IMR-90 (cell line): ENCODE measurements around the gene SLCO6A1. TPM values are rescaled to one million over a fixed set of nuclear protein-coding genes. Genes with fewer than 3 reads are reported as not detected.

Experiments
- ATAC-seq: fragments of 200-7000 bp; cut with Tn5 transposase; 2 replicates; pipeline ENCODE4 v1.9.1; 2020; ENCODE audit warnings: low read depth, mild to moderate bottlenecking, moderate library complexity
- BruUV-seq: library from RNA; stranded (reverse); fragments of 400-500 nt; replicated peaks from 2 replicates; lab custom pipeline; 2021; lab: Mats Ljungman, UMichigan
- CTCF ChIA-PET: fragments of 300-600 bp; formaldehyde crosslinking; extraction: SDS; loops from one replicate; lab custom pipeline; 2021; ENCODE audit warnings: antibody characterized with exemption; lab: Yijun Ruan, JAX
- POLR2A ChIA-PET: fragments of 300-600 bp; sonication (Branson Sonifier 250); formaldehyde crosslinking; loops from one replicate; lab custom pipeline; 2022; ENCODE audit warnings: antibody characterized with exemption; ENCODE audit not compliant: unreplicated experiment; lab: Charles Lee
- DNase-seq: peaks from one replicate; pipeline ENCODE4 v3.0.0; 2013
- H2AFZ ChIP-seq: replicated peaks from 2 replicates; pipeline ENCODE3; 2013; ENCODE audit warnings: low read length, mild to moderate bottlenecking; ENCODE audit not compliant: poor library complexity
- H2AK5ac ChIP-seq: 2 replicates; pipeline ENCODE4 v1.6.1; 2013; ENCODE audit warnings: low read depth, low read length, inconsistent platforms
- H2AK9ac ChIP-seq: replicated peaks from 2 replicates; pipeline ENCODE3; 2013; ENCODE audit warnings: mild to moderate bottlenecking, low read depth, low read length, moderate library complexity; ENCODE audit not compliant: poor library complexity
- H2BK120ac ChIP-seq: 2 replicates; pipeline ENCODE4 v1.6.1; 2013; ENCODE audit warnings: low read depth, low read length, inconsistent platforms
- H2BK15ac ChIP-seq: 3 replicates; pipeline ENCODE4 v1.6.1; 2013; ENCODE audit warnings: low read depth, low read length, inconsistent platforms
- H2BK20ac ChIP-seq: 2 replicates; pipeline ENCODE4 v1.6.1; 2013; ENCODE audit warnings: low read depth, mild to moderate bottlenecking, inconsistent platforms, low read length, moderate library complexity
- H2BK5ac ChIP-seq: 2 replicates; pipeline ENCODE4 v1.6.1; 2013; ENCODE audit warnings: mild to moderate bottlenecking, low read depth, low read length, inconsistent platforms; ENCODE audit not compliant: poor library complexity, severe bottlenecking
- H3K14ac ChIP-seq: replicated peaks from 2 replicates; pipeline ENCODE4 v1.6.1; 2013; ENCODE audit warnings: low read depth, low read length, inconsistent platforms
- H3K18ac ChIP-seq: 2 replicates; pipeline ENCODE4 v1.6.1; 2013; ENCODE audit warnings: low read depth, low read length, control low read depth
- H3K23ac ChIP-seq: 2 replicates; pipeline ENCODE4 v1.6.1; 2013; ENCODE audit warnings: low read depth, low read length, inconsistent platforms
- H3K27ac ChIP-seq: 2 replicates; pipeline ENCODE4 v1.5.1; 2013; ENCODE audit warnings: mild to moderate bottlenecking, control low read depth, low read length; ENCODE audit not compliant: insufficient read depth
- H3K27me3 ChIP-seq: 2 replicates; pipeline ENCODE4 v1.6.1; 2013; ENCODE audit warnings: low read length; ENCODE audit not compliant: control insufficient read depth, insufficient read depth
- H3K36me3 ChIP-seq: 2 replicates; pipeline ENCODE4 v1.6.1; 2013; ENCODE audit warnings: low read length, mixed read lengths; ENCODE audit not compliant: control insufficient read depth, insufficient read depth
- H3K4ac ChIP-seq: 2 replicates; pipeline ENCODE4 v1.6.1; 2013; ENCODE audit warnings: low read depth, low read length, inconsistent platforms
- H3K4me1 ChIP-seq: 2 replicates; pipeline ENCODE4 v1.6.1; 2013; ENCODE audit warnings: low read length, mixed read lengths; ENCODE audit not compliant: control insufficient read depth, insufficient read depth
- H3K4me2 ChIP-seq: 2 replicates; pipeline ENCODE4 v1.6.1; 2013; ENCODE audit warnings: low read depth, mild to moderate bottlenecking, control low read depth, low read length, moderate library complexity
- H3K4me3 ChIP-seq: 2 replicates; pipeline ENCODE4 v1.5.1; 2013; ENCODE audit warnings: low read depth, mild to moderate bottlenecking, control low read depth, low read length, moderate library complexity; ENCODE audit not compliant: insufficient read depth
- H3K56ac ChIP-seq: 2 replicates; pipeline ENCODE4 v1.6.1; 2013; ENCODE audit warnings: low read length, inconsistent platforms; ENCODE audit not compliant: insufficient read depth; ENCODE audit errors: extremely low read depth
- H3K79me1 ChIP-seq, 2 experiments: 2 replicates each; pipeline ENCODE4 v1.6.1; 2013; ENCODE audit warnings: low read length in 2 of 2, inconsistent platforms in 1 of 2, low read depth in 1 of 2
- H3K9ac ChIP-seq: 2 replicates; pipeline ENCODE4 v1.6.1; 2013; ENCODE audit warnings: low read depth, low read length, control low read depth
- H3K9me1 ChIP-seq: 2 replicates; pipeline ENCODE4 v1.6.1; 2013; ENCODE audit warnings: low read length, inconsistent platforms; ENCODE audit not compliant: insufficient read depth
- H3K9me3 ChIP-seq: 2 replicates; pipeline ENCODE4 v1.6.1; 2013; ENCODE audit warnings: low read length; ENCODE audit not compliant: control insufficient read depth, insufficient read depth
- H4K20me1 ChIP-seq: 2 replicates; pipeline ENCODE4 v1.6.1; 2013; ENCODE audit warnings: low read length, inconsistent platforms; ENCODE audit not compliant: insufficient read depth
- H4K5ac ChIP-seq: 2 replicates; pipeline ENCODE4 v1.6.1; 2013; ENCODE audit warnings: mild to moderate bottlenecking, low read depth, low read length, control low read depth
- H4K8ac ChIP-seq, 2 experiments: 2 replicates each; pipeline ENCODE4 v1.6.1; 2013; ENCODE audit warnings: low read depth in 2 of 2, low read length in 2 of 2, control low read depth in 1 of 2, inconsistent platforms in 1 of 2
- H4K91ac ChIP-seq: 2 replicates; pipeline ENCODE4 v1.6.1; 2013; ENCODE audit warnings: low read depth, low read length, inconsistent platforms; ENCODE audit not compliant: insufficient read depth
- CHD1 ChIP-seq: IDR thresholded peaks from 2 replicates; pipeline ENCODE4 v1.6.1; 2012; ENCODE audit warnings: low read depth, low read length, improper control_type of control experiment
- MAZ ChIP-seq: IDR thresholded peaks from 2 replicates; pipeline ENCODE4 v1.6.1; 2012; ENCODE audit warnings: low read depth, mild to moderate bottlenecking, low read length, improper control_type of control experiment, moderate library complexity, borderline replicate concordance
- NFE2L2 ChIP-seq: fragments of 150-350 bp; IDR thresholded peaks from 2 replicates; pipeline ENCODE4 v1.6.1; 2016; ENCODE audit warnings: low read depth, mild to moderate bottlenecking, low read length
- RAD21 ChIP-seq: IDR thresholded peaks from 2 replicates; pipeline ENCODE4 v1.6.1; 2012; ENCODE audit warnings: low read length, improper control_type of control experiment
- RFX5 ChIP-seq: IDR thresholded peaks from 2 replicates; pipeline ENCODE4 v1.8.0; 2012; ENCODE audit warnings: low read depth, mild to moderate bottlenecking, low read length, moderate library complexity
- SMC3 ChIP-seq: fragments of 150-350 bp; IDR thresholded peaks from 2 replicates; pipeline ENCODE4 v1.6.1; 2016; ENCODE audit warnings: low read depth, mild to moderate bottlenecking, antibody characterized with exemption, low read length, moderate library complexity
- WGBS, 2 experiments: methylation state at CpG; one replicate each; pipeline versions ENCODE4 v1.1.5 to v1.1.7; 2013; ENCODE audit warnings: missing lambda C conversion rate in 2 of 2; ENCODE audit not compliant: insufficient read length in 1 of 2; ENCODE audit errors: extremely low coverage in 2 of 2; 5-methylcytosine and 5-hydroxymethylcytosine counted together
- dilution Hi-C: fragments of 300-500 bp; cut with HindIII; formaldehyde crosslinking; loops from one replicate; pipeline ENCODE4 v1.14.3; 2018; ENCODE audit warnings: low sequenced_read_pairs; ENCODE audit not compliant: unreplicated experiment
- in situ Hi-C: fragments of 300-500 bp; cut with MboI; formaldehyde crosslinking; loops from 3 replicates; pipeline ENCODE4 v1.14.3; 2019; ENCODE audit warnings: low sequenced_read_pairs, inconsistent platforms, mixed read lengths
- intact Hi-C: fragments of 100-400 bp; cut with micrococcal nuclease; formaldehyde crosslinking; loops from 2 replicates; pipeline ENCODE4 v1.10.0; 2022
- polyA plus RNA-seq, 3 experiments: library from polyadenylated mRNA; depleted of rRNA; stranded (reverse); fragments of >200 nt; gene quantifications; 2 replicates each; pipeline ENCODE4 v1.2.3, GENCODE V29; 2012; ENCODE audit warnings: low replicate concordance in 1 of 3
- total RNA-seq: library from RNA; depleted of rRNA; stranded (reverse); fragments of >200 nt; gene quantifications from 2 replicates; pipeline ENCODE4 v1.2.3, GENCODE V29; 2012
- TF ChIP-seq, protein P1 (sequence below): conservative IDR thresholded peaks from 2 replicates; pipeline ENCODE4 v1.5.1; 2012; ENCODE audit warnings: mild to moderate bottlenecking, low read depth, low read length, improper control_type of control experiment

The SLCO6A1 gene
- total and polyA plus RNA-seq, 2 of the 4 experiments (the other 2 are of a cell fraction), result not detected

DNA sequence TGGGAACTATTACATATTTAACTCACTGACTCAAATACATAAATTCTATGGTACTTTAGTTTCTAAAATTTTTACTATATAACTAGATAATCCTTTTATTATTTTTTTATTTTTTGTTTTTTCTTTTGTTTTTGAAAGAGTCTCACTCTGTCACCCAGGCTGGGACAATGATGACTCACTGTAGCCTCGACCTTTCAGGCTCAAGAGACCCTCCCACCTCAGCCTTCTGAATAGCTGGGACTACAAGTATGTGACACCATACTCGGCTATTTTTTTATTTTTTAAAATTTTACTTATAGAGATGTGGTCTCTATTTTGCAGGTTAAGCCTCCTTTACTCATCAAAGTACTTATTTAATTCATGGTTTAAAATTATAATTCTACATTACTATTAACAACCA lies 110.6 kb downstream of the SLCO6A1 start:
- H3K18ac ChIP-seq, result no peak overlapping the region
- CTCF ChIA-PET, result no interaction called here

More for the DNA sequence above, 110.6 kb downstream of the SLCO6A1 start:
- Histone ChIP-seq H2BK20ac (no peak overlapping the region), H2BK15ac (no peak overlapping the region), H3K56ac (no peak overlapping the region), H3K4ac (no peak overlapping the region), H3K79me1 (no peaks in the 10 kb centered on the region), H3K4me2 (no peak overlapping the region), H4K91ac (no peak overlapping the region), H3K27ac (no peak overlapping the region), H2AK9ac (no peak overlapping the region), H3K9me1 (no peaks in the 10 kb centered on the region), H2BK120ac (no peak overlapping the region), H3K4me1 (no peaks in the 10 kb centered on the region), H4K20me1 (no peaks in the 10 kb centered on the region), H3K14ac (no peak overlapping the region), H3K9ac (no peak overlapping the region), H3K36me3 (no peaks in the 10 kb centered on the region), H3K23ac (no peak overlapping the region), H3K9me3 (peaks cover 11% of the 10 kb centered on the region), H4K8ac (no peak overlapping the region), H3K27me3 (no peaks in the 10 kb centered on the region), H2AFZ (no peak overlapping the region), H2AK5ac (no peak overlapping the region), H3K4me3 (no peak overlapping the region), H4K5ac (no peak overlapping the region), H2BK5ac (no peak overlapping the region)
- dilution Hi-C loops (no loop called here), in situ Hi-C loops (no loop called here), intact Hi-C loops (no loop called here)
- no CpG with 5 or more reads among the region's 2 CpGs for WGBS, 2 experiments
- ATAC-seq (no peak), DNase-seq (no peak)
- no TSS peak for BruUV-seq
- POLR2A ChIA-PET, result no interaction called here
- TF ChIP-seq MAZ (no peak), RFX5 (no peak), NFE2L2 (no peak), RAD21 (no peak), CHD1 (no peak), SMC3 (no peak)
- TF ChIP-seq, protein P1, sequence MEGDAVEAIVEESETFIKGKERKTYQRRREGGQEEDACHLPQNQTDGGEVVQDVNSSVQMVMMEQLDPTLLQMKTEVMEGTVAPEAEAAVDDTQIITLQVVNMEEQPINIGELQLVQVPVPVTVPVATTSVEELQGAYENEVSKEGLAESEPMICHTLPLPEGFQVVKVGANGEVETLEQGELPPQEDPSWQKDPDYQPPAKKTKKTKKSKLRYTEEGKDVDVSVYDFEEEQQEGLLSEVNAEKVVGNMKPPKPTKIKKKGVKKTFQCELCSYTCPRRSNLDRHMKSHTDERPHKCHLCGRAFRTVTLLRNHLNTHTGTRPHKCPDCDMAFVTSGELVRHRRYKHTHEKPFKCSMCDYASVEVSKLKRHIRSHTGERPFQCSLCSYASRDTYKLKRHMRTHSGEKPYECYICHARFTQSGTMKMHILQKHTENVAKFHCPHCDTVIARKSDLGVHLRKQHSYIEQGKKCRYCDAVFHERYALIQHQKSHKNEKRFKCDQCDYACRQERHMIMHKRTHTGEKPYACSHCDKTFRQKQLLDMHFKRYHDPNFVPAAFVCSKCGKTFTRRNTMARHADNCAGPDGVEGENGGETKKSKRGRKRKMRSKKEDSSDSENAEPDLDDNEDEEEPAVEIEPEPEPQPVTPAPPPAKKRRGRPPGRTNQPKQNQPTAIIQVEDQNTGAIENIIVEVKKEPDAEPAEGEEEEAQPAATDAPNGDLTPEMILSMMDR, result no peak
